ENCODE data around the gene ASTN1.

ASTN1 gene

GRCh38 chr1:176989023-176989422 lies 175.5 kb downstream of the ASTN1 start:
- no peak for DNase-seq (ENCODE audit: low read depth)

- DNase-seq (ENCODE audit: low read depth) = no peak
Measured at GRCh38 chr1:176987016-176987415, 177.5 kb downstream of the ASTN1 start.

- no peak for DNase-seq (ENCODE audit: low read depth)
Measured at GRCh38 chr1:176983731-176984130, 180.8 kb downstream of the ASTN1 start.

- DNase-seq (ENCODE audit: low read depth) = no peak
Measured at GRCh38 chr1:176976771-176977170, 187.7 kb downstream of the ASTN1 start.

GRCh38 chr1:176976225-176976624 lies 188.3 kb downstream of the ASTN1 start:
- DNase-seq (ENCODE audit: low read depth) = no peak

GRCh38 chr1:176964687-176965086 lies 199.8 kb downstream of the ASTN1 start:
- no peak for DNase-seq (ENCODE audit: low read depth)

GRCh38 chr1:176963181-176963580 lies 201.3 kb downstream of the ASTN1 start:
- DNase-seq (ENCODE audit: low read depth) = no peak

- no peak for DNase-seq (ENCODE audit: low read depth)
Measured at GRCh38 chr1:176961678-176962077, 202.8 kb downstream of the ASTN1 start.

- no peak for DNase-seq (ENCODE audit: low read depth)
Measured at GRCh38 chr1:176959191-176959820, 205.2 kb downstream of the ASTN1 start.

- no peak for DNase-seq (ENCODE audit: low read depth)
Measured at GRCh38 chr1:176957603-176958002, 206.9 kb downstream of the ASTN1 start.

GRCh38 chr1:176954242-176954641 lies 210.3 kb downstream of the ASTN1 start:
- DNase-seq (ENCODE audit: low read depth) = no peak

GRCh38 chr1:176950736-176951324 lies 213.7 kb downstream of the ASTN1 start:
- no peak for DNase-seq (ENCODE audit: low read depth)

GRCh38 chr1:176949033-176949662 lies 215.4 kb downstream of the ASTN1 start:
- DNase-seq (ENCODE audit: low read depth) = no peak

GRCh38 chr1:176944606-176945005 lies 219.9 kb downstream of the ASTN1 start:
- DNase-seq (ENCODE audit: low read depth) = no peak

GRCh38 chr1:176943783-176944182 lies 220.7 kb downstream of the ASTN1 start:
- DNase-seq (ENCODE audit: low read depth) = no peak

- no peak for DNase-seq (ENCODE audit: low read depth)
Measured at GRCh38 chr1:176942346-176942745, 222.2 kb downstream of the ASTN1 start.

- DNase-seq (ENCODE audit: low read depth) = no peak
Measured at GRCh38 chr1:176939993-176940392, 224.5 kb downstream of the ASTN1 start.

- no peak for DNase-seq (ENCODE audit: low read depth)
Measured at GRCh38 chr1:176938375-176938774, 226.1 kb downstream of the ASTN1 start.

GRCh38 chr1:176934370-176934769 lies 230.1 kb downstream of the ASTN1 start:
- DNase-seq (ENCODE audit: low read depth) = no peak

GRCh38 chr1:176932114-176933104 lies 232.1 kb downstream of the ASTN1 start:
- DNase-seq (ENCODE audit: low read depth) = no peak

GRCh38 chr1:176931526-176931925 lies 233.0 kb downstream of the ASTN1 start:
- DNase-seq (ENCODE audit: low read depth) = no peak

- DNase-seq (ENCODE audit: low read depth) = no peak
Measured at GRCh38 chr1:176926330-176927086, 238.0 kb downstream of the ASTN1 start.

Data from stimulated activated CD8-positive, alpha-beta memory T cell treated with anti-CD3 and anti-CD28 coated beads, Interleukin-12 subunit alpha, Interleukin-12 subunit beta, amount 100 ng/mL, for 1 hour (primary cell).